Esophagus squamous epithelium (tissue), 4 donors: ENCODE results near the gene MCC.

ENCODE experiments used
- CTCF ChIP-seq, 6 experiments: fragments of 450-650 bp in 4 of 6; fragments of 200-600 bp in 2 of 6; sonication (generic) in 2 of 6; IDR thresholded peaks; one replicate each; pipeline ENCODE4 v1.5.1; 2016 to 2019; ENCODE audit warnings: antibody characterized with exemption in 6 of 6, mild to moderate bottlenecking in 4 of 6, moderate library complexity in 4 of 6
- POLR2A ChIP-seq, 4 donors: fragments of 450-650 bp; IDR thresholded peaks; one replicate each; pipeline ENCODE4 v1.6.1; 2017; ENCODE audit warnings: antibody characterized with exemption in 4 of 4, mild to moderate bottlenecking in 4 of 4, moderate library complexity in 3 of 4

GRCh38 chr5:113293068-113293974 lies 194.9 kb downstream of the MCC start:
- no peak for TF ChIP-seq CTCF (IDR thresholded peaks at IDR 0.05)
- no peak for TF ChIP-seq POLR2A (IDR thresholded peaks at IDR 0.05)
